Right lobe of liver (tissue), 6 donors: ENCODE data around the gene OR8G5. TPM values are rescaled to one million over a fixed set of nuclear protein-coding genes. Genes with fewer than 3 reads are reported as not detected.
A peak's percentile ranks its signal among the peaks of the same experiment; 100 is the strongest.

Experiments
- ATAC-seq, 4 donors: fragments of 200-7000 bp; cut with Tn5 transposase; one replicate each; pipeline ENCODE4 v1.9.1; 2020; ENCODE audit warnings: mild to moderate bottlenecking in 4 of 4, moderate library complexity in 4 of 4
- DNase-seq, 3 donors: peaks; one replicate each; pipeline ENCODE4 v3.0.0-alpha.2; 2020
- H3K27ac ChIP-seq, 3 donors: fragments of 200-600 bp; one replicate each; pipeline ENCODE4 v1.8.0; 2022
- H3K27me3 ChIP-seq, 2 donors: fragments of 200-600 bp; one replicate each; pipeline ENCODE4 v1.8.0; 2022
- H3K36me3 ChIP-seq, 4 donors: fragments of 200-600 bp; sonication (generic) in 1 of 4; one replicate each; pipeline versions ENCODE4 v1.5.1 to v1.8.0; 2017 to 2022; ENCODE audit warnings: control low read depth in 1 of 4
- H3K4me1 ChIP-seq, 4 donors: fragments of 200-600 bp; sonication (generic) in 1 of 4; one replicate each; pipeline versions ENCODE4 v1.5.1 to v1.8.0; 2017 to 2022; ENCODE audit warnings: control low read depth in 1 of 4
- H3K4me3 ChIP-seq, 3 donors: fragments of 200-600 bp; one replicate each; pipeline ENCODE4 v1.8.0; 2022
- H3K9me3 ChIP-seq, 4 donors: fragments of 200-600 bp; sonication (generic) in 1 of 4; one replicate each; pipeline versions ENCODE4 v1.5.1 to v1.8.0; 2017 to 2022; ENCODE audit warnings: control low read depth in 1 of 4
- CTCF ChIP-seq, 4 donors: fragments of 200-600 bp in 3 of 4; fragments of 450-650 bp in 1 of 4; IDR thresholded peaks; one replicate each; pipeline versions ENCODE4 v1.5.1 to v1.8.0; 2016 to 2022; ENCODE audit warnings: antibody characterized with exemption in 4 of 4, mild to moderate bottlenecking in 2 of 4
- POLR2A ChIP-seq: fragments of 450-650 bp; IDR thresholded peaks from one replicate; pipeline ENCODE4 v1.6.1; 2017; ENCODE audit warnings: antibody characterized with exemption, mild to moderate bottlenecking
- WGBS: methylation state at CpG from one replicate; pipeline ENCODE4 v1.1.6; 2018; ENCODE audit warnings: low coverage, low lambda C conversion rate; ENCODE audit not compliant: insufficient coverage; ENCODE audit errors: missing lambda C conversion rate; 5-methylcytosine and 5-hydroxymethylcytosine counted together
- intact Hi-C, 2 donors: fragments of 100-400 bp; cut with DNase I; formaldehyde crosslinking; loops; one replicate each; pipeline versions ENCODE4 v1.11.2 to v1.14.1; 2022
- total RNA-seq, 6 experiments: library from RNA; depleted of rRNA in 2 of 6; stranded (reverse); fragments of >200 nt in 2 of 6; fragmentation: NEBNext Ultra II Directional in 3 of 6; extraction: Animal tissue kit (Norgen Biotek cat#: 25700) in 3 of 6; gene quantifications; one replicate each; pipeline versions ENCODE4 v1.1.0 to v1.2.4, GENCODE V29; 2016 to 2023
- donor health status: DM: no; HTN: yes; CAD: no.
- donor health status: DM: no; HTN: no; CAD: no.
- donor health status: DM: no; HTN: no; CAD: no.
- donor health status: DM: no; HTN: yes; CAD: no.
- donor health status: DM: no; HTN: yes; CAD: no.

The OR8G5 gene
- total RNA-seq, 6 experiments from 2014 or later, result not detected

- Histone ChIP-seq H3K4me3 (no peak overlapping the region), H3K9me3 (no peaks in the 10 kb centered on the region), H3K27ac (no peak overlapping the region), H3K27me3 (no peaks in the 10 kb centered on the region), H3K36me3 (no peaks in the 10 kb centered on the region), H3K4me1 (no peaks in the 10 kb centered on the region)
- WGBS, result 51% methylated on average over 3 of the region's 3 CpGs
- no peak for ATAC-seq
- intact Hi-C loops, result no loop called here
- TF ChIP-seq POLR2A (no peak), CTCF (IDR thresholded peaks at IDR 0.05) (no peak)
- DNase-seq, result no peak
Measured at GRCh38 chr11:124285610-124286344, 29.6 kb downstream of the OR8G5 start.

GRCh38 chr11:124294687-124295086 is 38.5 kb downstream of the OR8G5 start:
- DNase-seq, result no peak
- Histone ChIP-seq H3K9me3 (no peaks in the 10 kb centered on the region), H3K27ac (no peak overlapping the region), H3K4me3 (no peak overlapping the region), H3K36me3 (no peaks in the 10 kb centered on the region), H3K4me1 (no peaks in the 10 kb centered on the region), H3K27me3 (no peaks in the 10 kb centered on the region)
- no peak for TF ChIP-seq POLR2A
- TF ChIP-seq CTCF (IDR thresholded peaks at IDR 0.05), result no peak
- ATAC-seq, result no peak
- intact Hi-C loops, result no loop called here
- WGBS, result 46% methylated on average over 1 of the region's 1 CpG

- ATAC-seq (no peak), DNase-seq (no peak)
- Histone ChIP-seq H3K36me3 (no peaks in the 10 kb centered on the region), H3K4me1 (no peaks in the 10 kb centered on the region), H3K4me3 (no peak overlapping the region), H3K9me3 (no peaks in the 10 kb centered on the region), H3K27ac (no peak overlapping the region), H3K27me3 (no peaks in the 10 kb centered on the region)
- TF ChIP-seq CTCF (IDR thresholded peaks at IDR 0.05) (no peak), POLR2A (no peak)
- intact Hi-C loops, result no loop called here
Measured at GRCh38 chr11:124296016-124296415, 39.8 kb downstream of the OR8G5 start.

- intact Hi-C loops, result no loop called here
- no peak for TF ChIP-seq CTCF (IDR thresholded peaks at IDR 0.05)
- no peak for TF ChIP-seq POLR2A
- no peaks in the 10 kb centered on the region for H3K4me1 ChIP-seq
- 72% methylated on average over 4 of the region's 4 CpGs for WGBS
- H3K27ac ChIP-seq, result no peak overlapping the region
- ATAC-seq (no peak), DNase-seq (no peak)
- H3K9me3 ChIP-seq, result no peaks in the 10 kb centered on the region
- H3K4me3 ChIP-seq, result no peak overlapping the region
- no peaks in the 10 kb centered on the region for H3K27me3 ChIP-seq
- no peaks in the 10 kb centered on the region for H3K36me3 ChIP-seq
Measured at GRCh38 chr11:124297921-124298320, 41.7 kb downstream of the OR8G5 start.

GRCh38 chr11:124301548-124301947 is 45.4 kb downstream of the OR8G5 start:
- DNase-seq (no peak), ATAC-seq (peak in 1 of 4 donors; percentile 75)
- Histone ChIP-seq H3K27me3 (no peaks in the 10 kb centered on the region), H3K4me1 (no peaks in the 10 kb centered on the region), H3K4me3 (no peak overlapping the region), H3K9me3 (no peaks in the 10 kb centered on the region), H3K36me3 (no peaks in the 10 kb centered on the region), H3K27ac (no peak overlapping the region)
- intact Hi-C loops, result no loop called here
- 70% methylated on average over 3 of the region's 3 CpGs for WGBS
- TF ChIP-seq CTCF (IDR thresholded peaks at IDR 0.05) (no peak), POLR2A (no peak)
